ENCODE data around the gene OSER1.

Gene OSER1

DNA sequence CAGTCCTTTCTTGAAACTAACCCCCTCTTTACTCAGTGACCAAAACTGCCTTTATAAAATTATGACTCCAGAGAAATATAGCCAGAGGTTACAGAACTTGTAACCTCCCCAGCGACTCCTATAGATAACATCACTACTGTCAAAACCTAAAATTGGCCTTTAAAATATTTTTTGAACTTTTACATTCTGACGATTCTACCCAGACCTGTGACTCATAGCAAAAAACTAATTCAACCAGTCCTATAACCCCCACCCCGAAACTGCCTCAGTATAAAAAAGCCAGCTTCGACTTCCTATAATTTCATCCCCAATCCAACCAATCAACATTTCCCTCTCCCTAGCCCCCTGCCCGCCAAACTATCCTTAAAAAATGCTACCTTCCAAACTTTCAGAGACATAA is 37.5 kb downstream of the OSER1 start:
- no peak for DNase-seq

DNA sequence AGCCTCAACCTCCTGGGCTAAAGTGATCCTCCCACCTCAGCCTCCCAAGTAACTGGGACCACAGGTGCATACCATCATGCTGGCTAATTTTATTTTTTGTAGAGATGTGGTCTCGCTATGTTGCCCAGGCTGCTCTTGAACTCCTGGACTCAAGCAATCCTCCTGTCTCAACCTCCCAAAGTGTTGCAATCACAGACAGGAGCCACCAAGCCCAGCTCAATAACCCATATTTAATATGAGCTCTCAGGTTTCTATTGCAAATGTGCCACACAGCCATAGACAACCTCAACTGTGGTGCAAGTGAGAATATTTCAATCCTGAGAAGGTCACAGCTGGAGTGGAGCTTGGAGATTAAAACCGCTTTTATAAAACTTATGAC is 38.0 kb downstream of the OSER1 start:
- no peak for DNase-seq

DNA sequence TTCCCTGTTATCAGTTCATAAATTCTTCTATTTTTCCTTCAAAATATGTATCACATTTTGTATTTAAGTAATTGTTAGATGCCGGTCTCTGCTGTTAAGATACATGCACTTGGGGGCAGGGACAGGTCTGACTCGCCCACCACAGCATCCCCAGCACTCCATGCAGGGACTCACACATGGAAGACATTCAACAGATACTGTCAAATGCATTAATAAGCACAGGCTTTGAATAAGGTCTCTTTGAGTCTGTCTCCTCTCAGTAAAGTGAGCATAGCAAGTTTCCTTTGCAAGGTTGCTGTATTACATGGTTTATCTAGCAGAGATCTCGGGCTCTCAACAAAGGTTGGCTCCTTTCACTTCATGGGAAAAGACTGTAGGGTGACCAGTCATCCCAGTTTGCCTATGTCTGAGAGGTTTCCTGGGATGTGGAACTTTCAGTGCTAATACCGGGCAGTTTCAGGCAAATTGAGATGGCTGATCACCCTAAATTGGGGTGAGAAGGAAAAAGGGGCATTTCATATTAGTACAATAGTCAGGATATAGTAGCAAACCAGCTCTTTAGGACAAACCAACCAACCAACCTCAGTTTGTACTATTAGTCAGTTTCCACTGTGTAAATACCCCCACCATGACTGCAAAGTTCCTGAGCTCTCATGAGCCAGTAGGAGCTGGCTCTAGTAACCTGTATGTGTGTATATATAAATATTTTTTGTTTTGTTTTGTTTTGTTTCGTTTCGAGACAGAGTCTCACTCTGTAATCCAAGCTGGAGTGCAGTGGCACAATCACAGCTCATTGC is 38.6 kb downstream of the OSER1 start:
- DNase-seq = no peak

DNA sequence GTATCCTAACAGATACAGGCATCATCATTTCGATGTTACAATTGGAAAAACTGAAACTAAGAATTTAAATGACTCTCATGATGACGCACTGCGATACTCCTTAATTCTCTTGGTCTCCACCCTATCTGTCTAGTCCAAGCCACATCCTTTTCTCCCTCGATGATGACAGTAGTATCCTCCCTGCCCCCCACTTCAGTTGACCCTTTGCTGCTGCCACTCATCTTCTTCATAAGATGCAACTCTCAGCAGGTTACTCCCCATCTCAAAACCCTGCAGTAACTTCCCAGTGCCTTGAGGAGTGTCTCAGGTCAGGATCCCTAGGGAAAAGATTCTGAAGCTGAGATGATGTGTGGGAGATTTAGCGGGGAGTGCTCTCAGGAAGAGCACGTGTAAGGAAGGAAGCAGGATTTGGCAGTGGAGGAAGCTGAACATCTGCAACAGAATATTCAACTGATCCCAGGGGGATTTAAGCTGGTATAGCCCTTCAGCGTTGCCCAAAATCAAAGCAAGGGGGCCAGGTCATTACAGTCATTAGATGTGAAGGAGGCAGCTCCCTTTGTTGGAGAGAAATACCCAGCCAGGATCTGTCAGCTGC is 39.7 kb downstream of the OSER1 start:
- DNase-seq = no peak

DNA sequence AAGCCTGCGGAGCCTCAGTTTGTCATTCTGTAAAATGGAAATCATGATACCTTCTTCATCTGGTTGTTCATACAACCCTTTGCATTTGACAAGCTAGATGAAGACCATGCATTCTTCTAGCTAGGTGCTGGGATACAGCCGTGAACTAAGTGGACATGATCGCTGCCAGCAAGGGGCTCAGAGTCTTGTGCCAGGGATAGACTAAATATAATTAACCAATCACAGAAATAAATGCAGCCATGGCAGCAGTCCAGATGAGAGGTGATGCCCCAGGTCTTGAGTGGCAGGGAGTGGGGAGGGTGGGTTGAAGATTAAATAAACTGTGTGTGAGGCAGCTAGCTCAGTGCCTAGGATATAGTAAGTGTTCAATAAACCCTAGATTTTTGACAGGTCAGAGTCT is 42.8 kb downstream of the OSER1 start:
- DNase-seq = no peak

DNA sequence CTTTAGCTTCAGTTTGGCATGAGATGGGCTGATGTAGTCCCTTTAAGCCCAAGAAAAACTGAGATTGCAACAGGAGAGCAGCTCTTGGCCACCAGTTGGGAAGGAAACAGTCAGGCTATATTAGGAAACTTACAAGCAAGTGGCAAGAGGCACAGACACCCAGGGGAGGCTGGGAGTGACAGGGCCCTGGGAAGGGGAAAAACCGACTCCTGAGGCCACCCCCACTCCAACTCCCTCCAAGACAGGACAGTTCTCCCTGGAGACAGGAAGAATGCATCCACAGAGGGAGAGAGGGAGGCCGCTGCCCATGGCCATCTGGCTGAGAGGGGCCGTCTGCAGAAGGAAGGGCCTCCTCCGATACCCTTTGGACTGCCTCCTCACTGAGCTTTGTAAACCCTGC is 44.1 kb downstream of the OSER1 start:
- no peak for DNase-seq

DNA sequence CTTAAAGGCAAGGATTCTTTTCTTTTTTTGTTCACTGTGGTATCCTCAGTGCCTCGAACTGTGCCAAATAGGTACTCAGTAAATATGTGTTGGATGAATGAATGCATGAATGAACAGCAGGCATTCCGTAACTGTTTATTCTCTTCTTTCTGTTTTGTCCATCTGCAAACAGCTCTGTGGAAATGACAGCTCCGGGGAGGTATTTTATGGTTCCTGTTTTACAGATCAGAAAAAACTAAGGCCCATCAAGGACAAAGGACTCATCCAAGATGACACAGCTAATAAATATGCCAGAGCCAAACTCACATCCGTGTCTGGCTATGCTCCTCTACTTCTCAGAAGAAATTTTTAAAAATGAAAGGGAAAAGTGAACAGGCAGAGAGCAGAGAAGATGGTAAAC is 44.6 kb downstream of the OSER1 start:
- DNase-seq = no peak

DNA sequence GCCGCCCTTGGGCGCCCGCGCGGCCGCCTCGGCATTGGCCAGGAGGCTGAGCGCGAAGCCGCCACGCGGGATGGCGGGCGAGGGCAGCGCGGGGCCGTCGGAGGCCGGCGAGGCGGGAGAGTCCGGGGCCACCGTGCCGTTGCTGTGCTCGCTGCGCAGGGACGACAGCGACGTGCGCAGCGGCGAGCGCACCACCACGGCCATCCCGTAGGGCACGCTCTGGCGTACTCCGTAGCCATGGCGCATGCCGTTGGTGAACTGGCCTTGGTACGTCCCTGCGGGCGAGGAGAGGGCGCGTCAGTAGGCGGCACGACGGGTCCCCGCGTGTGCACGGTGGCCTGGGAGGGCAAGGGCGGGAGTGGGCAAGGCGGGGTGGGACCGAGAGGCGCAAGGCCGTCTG is 50.4 kb downstream of the OSER1 start:
- DNase-seq = no peak

DNA sequence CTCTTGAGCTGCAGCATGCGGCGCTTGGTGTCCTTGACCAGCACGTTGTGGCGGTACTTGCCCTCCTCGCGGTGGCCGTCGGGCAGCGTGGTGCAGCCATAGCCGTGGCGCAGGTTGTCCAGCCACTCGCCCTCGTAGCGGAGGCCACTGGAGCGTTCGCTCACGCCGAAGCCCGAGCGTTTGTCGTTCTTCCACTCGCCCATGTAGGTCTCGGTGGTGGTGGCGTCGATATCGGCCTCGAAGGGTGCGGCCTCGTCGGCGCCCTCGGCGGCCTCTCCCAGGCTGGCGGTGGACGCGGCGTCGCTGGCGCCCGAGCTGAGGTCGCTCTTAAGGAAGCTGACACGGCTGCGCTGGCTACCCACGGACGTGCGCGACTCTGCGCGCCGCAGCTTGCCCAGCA is 50.9 kb downstream of the OSER1 start:
- no peak for DNase-seq

DNA sequence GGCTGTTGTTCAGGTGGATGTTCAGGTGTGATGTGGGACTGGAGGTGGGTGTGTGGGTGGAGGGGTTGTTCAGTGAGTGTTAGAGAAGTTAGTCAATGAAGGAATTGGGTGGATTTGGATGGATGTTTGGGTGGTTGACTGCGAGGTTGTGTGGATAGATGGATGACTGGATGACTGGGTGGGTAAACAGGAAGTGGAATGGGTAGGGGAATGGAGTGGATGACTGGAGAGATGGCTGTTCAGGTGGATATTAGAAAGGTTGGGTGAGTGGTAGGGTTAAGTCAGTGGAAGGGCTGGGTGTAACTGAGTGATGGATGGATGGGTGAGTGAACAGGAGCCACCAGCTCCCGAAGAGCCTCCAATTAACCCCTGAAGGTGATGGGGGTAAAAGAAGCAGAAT is 51.4 kb downstream of the OSER1 start:
- no peak for DNase-seq

DNA sequence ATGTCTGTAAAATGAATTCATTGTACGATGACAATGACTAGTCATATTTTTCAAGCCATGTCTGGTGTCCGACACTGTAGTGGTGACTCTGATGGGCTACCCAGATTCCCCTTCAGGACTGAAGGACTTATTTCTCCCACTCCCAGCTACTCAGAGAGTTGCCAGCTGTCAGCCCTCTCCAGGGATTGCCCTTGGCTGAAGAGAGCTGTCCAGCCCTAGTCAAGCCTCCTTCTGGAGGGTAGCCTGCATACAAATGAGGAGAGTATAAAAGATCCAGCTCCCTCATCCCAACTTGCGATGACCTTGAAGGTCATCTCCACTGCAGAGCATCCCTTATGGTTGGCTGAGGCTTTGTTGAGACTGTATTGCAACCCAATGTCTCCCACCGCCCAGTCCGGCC is 53.5 kb downstream of the OSER1 start:
- no peak for DNase-seq

DNA sequence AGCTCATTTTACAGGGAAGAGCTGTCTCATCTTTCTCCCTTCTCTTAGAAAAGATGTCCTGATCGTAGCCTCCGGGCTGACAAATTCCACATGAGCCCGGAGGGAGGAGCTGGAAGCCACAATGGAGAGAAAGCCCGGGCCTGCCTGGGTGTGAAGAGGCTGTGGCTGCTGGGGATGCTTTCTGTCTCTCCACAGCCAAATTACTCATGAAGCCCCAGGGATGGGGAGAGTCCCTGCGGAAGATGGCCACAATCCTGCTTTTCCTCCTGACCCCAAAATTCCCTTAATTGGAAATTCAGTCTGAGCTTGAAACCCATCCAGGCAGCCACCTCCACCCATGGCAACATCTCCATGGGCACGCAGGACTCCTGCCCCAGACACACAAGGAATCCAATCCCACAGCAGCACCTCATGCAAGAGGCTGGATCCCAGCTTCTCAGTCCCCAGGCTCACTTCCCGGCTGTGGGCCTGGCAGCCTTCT is 56.0 kb downstream of the OSER1 start:
- no peak for DNase-seq

DNA sequence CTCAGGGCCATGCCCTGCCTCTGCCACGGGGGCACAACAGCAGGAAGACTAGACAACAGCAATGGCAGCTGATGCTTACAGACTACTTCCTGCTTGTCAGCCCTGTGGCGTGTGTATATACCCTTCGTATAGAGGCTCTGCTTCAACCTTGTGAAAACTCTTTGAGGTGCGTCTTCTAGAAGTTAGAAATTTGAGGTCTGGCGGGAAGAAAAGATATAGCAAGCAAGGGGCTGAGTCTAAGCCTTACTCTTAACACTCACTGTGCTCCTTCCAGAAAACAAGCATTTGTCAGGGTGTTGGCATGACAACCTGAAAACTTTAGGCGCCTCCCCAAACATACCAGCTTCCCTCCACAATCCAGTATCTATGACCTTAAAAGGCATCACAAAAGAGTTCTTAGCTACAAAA is 56.9 kb downstream of the OSER1 start:
- DNase-seq = peak; percentile 36

DNA sequence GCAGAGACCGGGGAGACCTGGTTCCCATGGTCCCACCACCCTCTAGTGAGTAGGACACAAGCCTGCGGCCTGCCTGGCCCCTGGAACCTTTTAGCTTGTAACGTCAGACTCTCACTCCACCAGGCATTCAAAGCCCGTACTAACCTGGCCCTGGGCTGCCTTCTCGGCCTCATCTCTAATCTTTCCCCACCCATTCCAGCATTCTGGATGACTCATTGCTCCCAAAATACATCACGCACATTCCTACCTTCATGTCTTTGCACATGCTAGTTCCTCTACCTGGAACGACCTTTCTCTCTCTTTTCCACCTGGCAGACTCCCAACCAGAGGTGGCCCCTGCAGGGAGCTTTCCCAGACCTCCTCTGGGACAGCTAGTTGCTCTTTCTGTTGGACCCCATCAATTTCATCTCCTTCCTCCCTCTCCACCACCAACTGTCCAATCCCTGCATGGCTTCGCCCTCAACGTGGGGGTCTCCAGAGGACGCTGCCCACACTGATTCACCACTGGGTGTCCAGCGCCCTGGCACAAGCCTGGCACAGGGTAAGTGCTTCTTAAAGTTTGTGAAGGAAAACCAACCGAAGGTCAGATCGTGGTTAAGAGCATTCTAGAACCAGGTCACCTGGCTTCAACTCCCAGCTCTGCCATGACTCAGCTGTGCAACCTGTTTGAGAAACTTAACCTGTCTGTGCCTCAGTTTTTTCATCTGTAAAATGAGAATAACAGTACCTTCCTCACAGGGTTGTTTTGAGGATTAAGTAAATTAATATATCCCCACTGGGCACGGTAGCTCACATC is 58.8 kb downstream of the OSER1 start:
- no peak for DNase-seq

DNA sequence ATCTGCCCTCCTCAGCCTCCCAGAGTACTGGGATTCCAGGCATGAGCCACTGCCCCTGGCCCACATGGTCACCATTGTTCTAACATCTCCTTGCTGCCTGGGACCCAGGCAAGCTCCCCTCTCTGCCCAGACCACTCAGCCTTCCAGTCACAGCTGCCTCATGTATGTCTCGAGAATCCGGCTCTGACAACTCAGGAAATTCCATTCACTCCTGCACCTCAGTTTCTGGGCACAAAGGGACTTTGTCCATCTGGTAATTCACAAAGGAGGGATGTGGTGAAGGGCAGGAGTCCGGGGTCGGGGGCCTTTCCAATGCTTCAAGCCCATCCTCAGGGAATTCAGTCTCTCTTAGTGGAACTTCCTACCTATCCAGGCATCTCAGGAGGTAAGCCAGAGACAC is 64.3 kb downstream of the OSER1 start:
- no peak for DNase-seq

Data from CD4-positive, alpha-beta T cell treated with Interleukin-6 for 4 hours (primary cell).